HG03159 (cell line): ENCODE data around the gene CA6.
"Not testable (repeated sequence)": the region's sequence is repeated elsewhere in the genome, so short reads cannot be mapped to it uniquely, and the experiment has no call there.

Source experiments
- ATAC-seq: cut with Tn5 transposase; IDR thresholded peaks from one replicate; pipeline ENCODE4 v1.9.1; 2021; ENCODE audit warnings: mild to moderate bottlenecking, moderate library complexity; ENCODE audit not compliant: unreplicated experiment

The CA6 gene

GRCh38 chr1:9004031-9004699 lies 58.5 kb downstream of the CA6 start:
- no peak for ATAC-seq

- ATAC-seq: no peak
Measured at GRCh38 chr1:9004700-9005394, 59.2 kb downstream of the CA6 start.

GRCh38 chr1:9005395-9005708 lies 59.7 kb downstream of the CA6 start:
- no peak for ATAC-seq

- no peak for ATAC-seq
Measured at GRCh38 chr1:9006956-9007615, 61.4 kb downstream of the CA6 start.

- ATAC-seq: no peak
Measured at GRCh38 chr1:9008236-9008635, 62.6 kb downstream of the CA6 start.

- no peak for ATAC-seq
Measured at GRCh38 chr1:9009438-9010370, 64.0 kb downstream of the CA6 start.

GRCh38 chr1:9010781-9011323 lies 65.2 kb downstream of the CA6 start:
- ATAC-seq: no peak

GRCh38 chr1:9013819-9014218 lies 68.2 kb downstream of the CA6 start:
- no peak for ATAC-seq

GRCh38 chr1:9014475-9015375 lies 69.1 kb downstream of the CA6 start:
- no peak for ATAC-seq

GRCh38 chr1:9016455-9016854 lies 70.8 kb downstream of the CA6 start:
- no peak for ATAC-seq

- no peak for ATAC-seq
Measured at GRCh38 chr1:9018333-9018732, 72.7 kb downstream of the CA6 start.

GRCh38 chr1:9019896-9020295 lies 74.2 kb downstream of the CA6 start:
- no peak for ATAC-seq

GRCh38 chr1:9020305-9020704 lies 74.6 kb downstream of the CA6 start:
- no peak for ATAC-seq

GRCh38 chr1:9022026-9022738 lies 76.5 kb downstream of the CA6 start:
- ATAC-seq: not testable (repeated sequence)

- ATAC-seq: no peak
Measured at GRCh38 chr1:9022773-9023172, 77.1 kb downstream of the CA6 start.
